ENCODE measurements around the gene SPATA1. TPM values are rescaled to one million over a fixed set of nuclear protein-coding genes. Genes with fewer than 3 reads are reported as not detected.
A peak's percentile ranks its signal among the peaks of the same experiment; 100 is the strongest.

SPATA1 gene
- total and polyA plus RNA-seq, 2 of the 13 experiments (the other 11 are each of a cell fraction or from before 2014, with no cell fraction given), result 0.70 to 1.4 TPM

GRCh38 chr1:84506729-84507453 lies 705 bp downstream of the SPATA1 start (continued):
- TF ChIP-seq MLX (CRISPR knock-in tag; IDR thresholded peaks at IDR 0.05) (no peak), SATB2 (CRISPR knock-in tag; IDR thresholded peaks at IDR 0.05) (0 out of 2 replicates have a peak, but pooled peaks have one; percentile 73), ZNF251 (CRISPR knock-in tag; IDR thresholded peaks at IDR 0.05) (no peak), GMEB2 (CRISPR knock-in tag; IDR thresholded peaks at IDR 0.05; ENCODE audit: low read depth) (no peak), SETDB1 (CRISPR knock-in tag; IDR thresholded peaks at IDR 0.05; ENCODE audit: borderline replicate concordance) (no peak), CHD4 (IDR thresholded peaks at IDR 0.05; ENCODE audit: borderline replicate concordance, low read length) (no peak), MZF1 (CRISPR knock-in tag; IDR thresholded peaks at IDR 0.05; ENCODE audit: borderline replicate concordance) (no peak), RELA (CRISPR knock-in tag; IDR thresholded peaks at IDR 0.05) (no peak), ZBTB42 (CRISPR knock-in tag; IDR thresholded peaks at IDR 0.05) (no peak), TMF1 (CRISPR knock-in tag; IDR thresholded peaks at IDR 0.05; ENCODE audit: low read depth) (no peak), ZNF747 (CRISPR knock-in tag; IDR thresholded peaks at IDR 0.05; ENCODE audit: borderline replicate concordance) (no peak), IRF2 (CRISPR knock-in tag; IDR thresholded peaks at IDR 0.05) (peak; percentile 21; the same call in 1 of the 2 replicates), KDM5B (CRISPR knock-in tag; IDR thresholded peaks at IDR 0.05; ENCODE audit: borderline replicate concordance) (no peak), ZNF790 (CRISPR knock-in tag; IDR thresholded peaks at IDR 0.05; ENCODE audit: borderline replicate concordance) (no peak), ZNF232 (CRISPR knock-in tag; IDR thresholded peaks at IDR 0.05; ENCODE audit: borderline replicate concordance) (no peak), ZNF773 (CRISPR knock-in tag; IDR thresholded peaks at IDR 0.05; ENCODE audit: borderline replicate concordance) (no peak), SRY (CRISPR knock-in tag; IDR thresholded peaks at IDR 0.05) (peak; percentile 33; the same call in 1 of the 2 replicates), ZNF781 (CRISPR knock-in tag; IDR thresholded peaks at IDR 0.05; ENCODE audit: borderline replicate concordance, not compliant biosample characterization) (no peak), CSRNP1 (CRISPR knock-in tag; IDR thresholded peaks at IDR 0.05) (no peak), ZNF639 (CRISPR knock-in tag; conservative IDR thresholded peaks at IDR 0.05) (no peak), WIZ (CRISPR knock-in tag; IDR thresholded peaks at IDR 0.05) (no peak), SNAPC2 (CRISPR knock-in tag; IDR thresholded peaks at IDR 0.05) (no peak), ZNF850 (CRISPR knock-in tag; conservative IDR thresholded peaks at IDR 0.05) (no peak), FOSL1 (CRISPR knock-in tag; IDR thresholded peaks at IDR 0.05; ENCODE audit: borderline replicate concordance) (no peak), ARNT (IDR thresholded peaks at IDR 0.05) (no peak), GATA4 (IDR thresholded peaks at IDR 0.05; ENCODE audit: borderline replicate concordance, low read depth) (0 out of 2 replicates have a peak, but pooled peaks have one; percentile 0)
